Fibroblast of lung (primary cell): ENCODE data around the gene IARS2.
A peak's percentile ranks its signal among the peaks of the same experiment; 100 is the strongest.

Experiments used
- CTCF ChIP-seq, 2 donors: IDR thresholded peaks in 1 of 2; conservative IDR thresholded peaks in 1 of 2; 1 replicate in 1 of 2; 2 replicates in 1 of 2; pipeline ENCODE4 v1.5.1; 2011 to 2012; ENCODE audit warnings: low read length in 2 of 2, control low read depth in 1 of 2, inconsistent platforms in 1 of 2, low read depth in 1 of 2, mild to moderate bottlenecking in 1 of 2
- EZH2 ChIP-seq: IDR thresholded peaks from 2 replicates; pipeline ENCODE4 v1.5.1; 2012; ENCODE audit warnings: low read length, control low read depth, mild to moderate bottlenecking; ENCODE audit errors: missing control alignments

DNA sequence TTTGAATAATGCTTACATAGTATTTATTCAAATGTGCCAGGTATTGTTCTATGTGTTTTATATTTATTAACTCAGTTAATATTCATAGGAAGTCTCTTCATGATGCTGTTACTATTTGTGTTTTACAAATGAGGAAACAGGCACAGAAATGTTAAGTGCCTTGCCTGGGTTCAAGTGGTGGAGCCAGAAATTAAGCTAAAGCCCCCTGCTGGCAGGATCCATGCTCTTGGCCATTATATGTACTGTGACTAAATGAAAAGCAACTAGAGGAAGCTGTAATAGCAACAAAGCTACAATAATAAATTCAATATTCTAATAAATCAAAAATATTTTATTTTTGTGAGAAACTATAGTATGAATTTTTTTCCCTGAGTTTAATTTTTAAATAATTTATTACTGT lies 30.0 kb downstream of the IARS2 start:
- peak in 1 of 2 donors; percentile 39 for TF ChIP-seq CTCF (conservative IDR thresholded peaks at IDR 0.05 in 1 of 2, IDR thresholded peaks at IDR 0.05 in 1 of 2; ENCODE audit: low read depth in 1 of 2, low read length in 2 of 2)
- no peak for TF ChIP-seq EZH2
